K562 (cell line): ENCODE data around the gene KRTAP5-1. TPM values are rescaled to one million over a fixed set of nuclear protein-coding genes. Genes with fewer than 3 reads are reported as not detected.

Experiments
- polyA plus RNA-seq, 8 experiments: library from polyadenylated mRNA; depleted of rRNA in 4 of 8; stranded (reverse) in 5 of 8; unstranded in 3 of 8; fragments of >200 nt; fragmentation: Nextera tagmentation in 2 of 8; fragmentation: Illumina TruSeq in 1 of 8; extraction: Ambion mirVana in 2 of 8; extraction: Trizol in 1 of 8; gene quantifications; 2 replicates each; pipeline versions ENCODE4 v1.2.1 to v1.2.3, GENCODE V29; 2011 to 2014; ENCODE audit warnings: inconsistent platforms in 1 of 8, missing spikeins in 1 of 8
- total RNA-seq, 7 experiments: library from RNA; depleted of rRNA in 6 of 7; stranded (reverse); fragments of >200 nt in 6 of 7; fragmentation: Illumina TruSeq in 2 of 7; extraction: Trizol in 2 of 7; gene quantifications; 2 replicates each; pipeline versions ENCODE4 v1.2.1 to v1.2.3, GENCODE V29; 2011 to 2021; ENCODE audit warnings: low replicate concordance in 1 of 7

The KRTAP5-1 gene
- total and polyA plus RNA-seq, 9 of the 15 experiments (the other 6 are each of a cell fraction or from before 2014, with no cell fraction given) = not detected

Other genes with a start within 250 kb of the KRTAP5-1 start
Only the 7 nearest of the 11 such genes appear.
- gene MOB2, start 98.5 kb downstream of the KRTAP5-1 start, total RNA-seq (2014; rRNA removed) = 18.9 and 19.1 TPM in 2 replicates
- gene MOB2, start 98.5 kb downstream of the KRTAP5-1 start, total RNA-seq (2014; rRNA removed; fragmentation: Illumina TruSeq; extraction: Trizol) = 9.0 and 16.7 TPM in 2 replicates
- 18.9 and 19.2 TPM in 2 replicates for gene MOB2, start 98.5 kb downstream of the KRTAP5-1 start, total RNA-seq (2015; rRNA removed; fragmentation: Illumina TruSeq; extraction: Trizol)
- gene MOB2, start 98.5 kb downstream of the KRTAP5-1 start, total RNA-seq (2021) = 23.6 and 24.9 TPM in 2 replicates
- 30.4 and 33.3 TPM in 2 replicates for gene MOB2, start 98.5 kb downstream of the KRTAP5-1 start, polyA plus RNA-seq (2011; rRNA removed)
- gene MOB2, start 98.5 kb downstream of the KRTAP5-1 start, polyA plus RNA-seq (2014; fragmentation: Illumina TruSeq; extraction: Trizol) = 36.8 and 46.3 TPM in 2 replicates
- under 1 TPM; 0.17 to 0.41 TPM for gene MOB2, start 98.5 kb downstream of the KRTAP5-1 start, polyA plus RNA-seq (2014; fragmentation: Nextera tagmentation; extraction: Ambion mirVana)
- gene MOB2, start 98.5 kb downstream of the KRTAP5-1 start, polyA plus RNA-seq (2014; rRNA removed) = 24.3 and 27.5 TPM in 2 replicates
- 0.18 and 0.29 TPM in 2 replicates for gene DUSP8, start 13.0 kb downstream of the KRTAP5-1 start, total RNA-seq (2014; rRNA removed)
- 0.22 and 0.33 TPM in 2 replicates for gene DUSP8, start 13.0 kb downstream of the KRTAP5-1 start, total RNA-seq (2014; rRNA removed; fragmentation: Illumina TruSeq; extraction: Trizol)
- gene DUSP8, start 13.0 kb downstream of the KRTAP5-1 start, total RNA-seq (2015; rRNA removed; fragmentation: Illumina TruSeq; extraction: Trizol) = 0.14 TPM in 1 of 2 replicates, not detected in the other
- gene DUSP8, start 13.0 kb downstream of the KRTAP5-1 start, total RNA-seq (2021) = 0.83 and 2.0 TPM in 2 replicates
- gene DUSP8, start 13.0 kb downstream of the KRTAP5-1 start, polyA plus RNA-seq (2011; rRNA removed) = 2.0 and 4.4 TPM in 2 replicates
- 0.86 and 1.7 TPM in 2 replicates for gene DUSP8, start 13.0 kb downstream of the KRTAP5-1 start, polyA plus RNA-seq (2014; fragmentation: Illumina TruSeq; extraction: Trizol)
- not detected for gene DUSP8, start 13.0 kb downstream of the KRTAP5-1 start, polyA plus RNA-seq (2014; fragmentation: Nextera tagmentation; extraction: Ambion mirVana)
- 0.50 and 1.0 TPM in 2 replicates for gene DUSP8, start 13.0 kb downstream of the KRTAP5-1 start, polyA plus RNA-seq (2014; rRNA removed)
- gene KRTAP5-2, start 13.0 kb upstream of the KRTAP5-1 start, total RNA-seq (2014; rRNA removed) = not detected in 2 replicates
- not detected in 2 replicates for gene KRTAP5-2, start 13.0 kb upstream of the KRTAP5-1 start, total RNA-seq (2014; rRNA removed; fragmentation: Illumina TruSeq; extraction: Trizol)
- not detected in 2 replicates for gene KRTAP5-2, start 13.0 kb upstream of the KRTAP5-1 start, total RNA-seq (2015; rRNA removed; fragmentation: Illumina TruSeq; extraction: Trizol)
- gene KRTAP5-2, start 13.0 kb upstream of the KRTAP5-1 start, total RNA-seq (2021) = not detected in 2 replicates
- gene KRTAP5-2, start 13.0 kb upstream of the KRTAP5-1 start, polyA plus RNA-seq (2011; rRNA removed) = not detected in 2 replicates
- not detected in 2 replicates for gene KRTAP5-2, start 13.0 kb upstream of the KRTAP5-1 start, polyA plus RNA-seq (2014; fragmentation: Illumina TruSeq; extraction: Trizol)
- not detected for gene KRTAP5-2, start 13.0 kb upstream of the KRTAP5-1 start, polyA plus RNA-seq (2014; fragmentation: Nextera tagmentation; extraction: Ambion mirVana)
- gene KRTAP5-2, start 13.0 kb upstream of the KRTAP5-1 start, polyA plus RNA-seq (2014; rRNA removed) = not detected in 2 replicates
- not detected in 2 replicates for gene KRTAP5-3, start 23.2 kb upstream of the KRTAP5-1 start, total RNA-seq (2014; rRNA removed)
- gene KRTAP5-3, start 23.2 kb upstream of the KRTAP5-1 start, total RNA-seq (2014; rRNA removed; fragmentation: Illumina TruSeq; extraction: Trizol) = not detected in 2 replicates
- not detected in 2 replicates for gene KRTAP5-3, start 23.2 kb upstream of the KRTAP5-1 start, total RNA-seq (2015; rRNA removed; fragmentation: Illumina TruSeq; extraction: Trizol)
- not detected in 2 replicates for gene KRTAP5-3, start 23.2 kb upstream of the KRTAP5-1 start, total RNA-seq (2021)
- not detected in 2 replicates for gene KRTAP5-3, start 23.2 kb upstream of the KRTAP5-1 start, polyA plus RNA-seq (2011; rRNA removed)
- not detected in 2 replicates for gene KRTAP5-3, start 23.2 kb upstream of the KRTAP5-1 start, polyA plus RNA-seq (2014; fragmentation: Illumina TruSeq; extraction: Trizol)
- gene KRTAP5-3, start 23.2 kb upstream of the KRTAP5-1 start, polyA plus RNA-seq (2014; fragmentation: Nextera tagmentation; extraction: Ambion mirVana) = not detected
- gene KRTAP5-3, start 23.2 kb upstream of the KRTAP5-1 start, polyA plus RNA-seq (2014; rRNA removed) = not detected in 2 replicates
- gene KRTAP5-4, start 36.9 kb upstream of the KRTAP5-1 start, total RNA-seq (2014; rRNA removed) = not detected in 2 replicates
- not detected in 2 replicates for gene KRTAP5-4, start 36.9 kb upstream of the KRTAP5-1 start, total RNA-seq (2014; rRNA removed; fragmentation: Illumina TruSeq; extraction: Trizol)
- gene KRTAP5-4, start 36.9 kb upstream of the KRTAP5-1 start, total RNA-seq (2015; rRNA removed; fragmentation: Illumina TruSeq; extraction: Trizol) = not detected in 2 replicates
- gene KRTAP5-4, start 36.9 kb upstream of the KRTAP5-1 start, total RNA-seq (2021) = not detected in 2 replicates
- gene KRTAP5-4, start 36.9 kb upstream of the KRTAP5-1 start, polyA plus RNA-seq (2011; rRNA removed) = not detected in 2 replicates
- gene KRTAP5-4, start 36.9 kb upstream of the KRTAP5-1 start, polyA plus RNA-seq (2014; fragmentation: Illumina TruSeq; extraction: Trizol) = not detected in 2 replicates
- not detected for gene KRTAP5-4, start 36.9 kb upstream of the KRTAP5-1 start, polyA plus RNA-seq (2014; fragmentation: Nextera tagmentation; extraction: Ambion mirVana)
- gene KRTAP5-4, start 36.9 kb upstream of the KRTAP5-1 start, polyA plus RNA-seq (2014; rRNA removed) = not detected in 2 replicates
- gene KRTAP5-5, start 44.5 kb upstream of the KRTAP5-1 start, total RNA-seq (2014; rRNA removed) = not detected in 2 replicates
- gene KRTAP5-5, start 44.5 kb upstream of the KRTAP5-1 start, total RNA-seq (2014; rRNA removed; fragmentation: Illumina TruSeq; extraction: Trizol) = not detected in 2 replicates
- gene KRTAP5-5, start 44.5 kb upstream of the KRTAP5-1 start, total RNA-seq (2015; rRNA removed; fragmentation: Illumina TruSeq; extraction: Trizol) = not detected in 2 replicates
- gene KRTAP5-5, start 44.5 kb upstream of the KRTAP5-1 start, total RNA-seq (2021) = not detected in 2 replicates
- not detected in 2 replicates for gene KRTAP5-5, start 44.5 kb upstream of the KRTAP5-1 start, polyA plus RNA-seq (2011; rRNA removed)
- not detected in 2 replicates for gene KRTAP5-5, start 44.5 kb upstream of the KRTAP5-1 start, polyA plus RNA-seq (2014; fragmentation: Illumina TruSeq; extraction: Trizol)
- gene KRTAP5-5, start 44.5 kb upstream of the KRTAP5-1 start, polyA plus RNA-seq (2014; fragmentation: Nextera tagmentation; extraction: Ambion mirVana) = not detected
- not detected in 2 replicates for gene KRTAP5-5, start 44.5 kb upstream of the KRTAP5-1 start, polyA plus RNA-seq (2014; rRNA removed)
- not detected in 2 replicates for gene KRTAP5-6, start 111.9 kb upstream of the KRTAP5-1 start, total RNA-seq (2014; rRNA removed)
- not detected in 2 replicates for gene KRTAP5-6, start 111.9 kb upstream of the KRTAP5-1 start, total RNA-seq (2014; rRNA removed; fragmentation: Illumina TruSeq; extraction: Trizol)
- gene KRTAP5-6, start 111.9 kb upstream of the KRTAP5-1 start, total RNA-seq (2015; rRNA removed; fragmentation: Illumina TruSeq; extraction: Trizol) = not detected in 2 replicates
- gene KRTAP5-6, start 111.9 kb upstream of the KRTAP5-1 start, total RNA-seq (2021) = not detected in 2 replicates
- not detected in 2 replicates for gene KRTAP5-6, start 111.9 kb upstream of the KRTAP5-1 start, polyA plus RNA-seq (2011; rRNA removed)
- gene KRTAP5-6, start 111.9 kb upstream of the KRTAP5-1 start, polyA plus RNA-seq (2014; fragmentation: Illumina TruSeq; extraction: Trizol) = not detected in 2 replicates
- gene KRTAP5-6, start 111.9 kb upstream of the KRTAP5-1 start, polyA plus RNA-seq (2014; fragmentation: Nextera tagmentation; extraction: Ambion mirVana) = not detected
- not detected in 2 replicates for gene KRTAP5-6, start 111.9 kb upstream of the KRTAP5-1 start, polyA plus RNA-seq (2014; rRNA removed)